ENCODE data around the gene LHFPL3.

LHFPL3 gene

GRCh38 chr7:104328970-104329825 is 795 bp downstream of the LHFPL3 start:
- H3K4me3 ChIP-seq (ENCODE audit: low read depth, low read length): no peak overlapping the region
- DNase-seq (ENCODE audit: low read depth): no peak
- TF ChIP-seq CTCF (IDR thresholded peaks at IDR 0.05; ENCODE audit: control insufficient read depth, extremely low read depth, insufficient read depth): no peak

GRCh38 chr7:104341546-104341945 is 13.1 kb downstream of the LHFPL3 start:
- DNase-seq (ENCODE audit: low read depth): no peak
- peak; percentile 43 for TF ChIP-seq CTCF (IDR thresholded peaks at IDR 0.05; ENCODE audit: control insufficient read depth, extremely low read depth, insufficient read depth)
- H3K4me3 ChIP-seq (ENCODE audit: low read depth, low read length): no peak overlapping the region

GRCh38 chr7:104352736-104353135 is 24.3 kb downstream of the LHFPL3 start:
- H3K4me3 ChIP-seq (ENCODE audit: low read depth, low read length): no peak overlapping the region
- no peak for TF ChIP-seq CTCF (IDR thresholded peaks at IDR 0.05; ENCODE audit: control insufficient read depth, extremely low read depth, insufficient read depth)
- DNase-seq (ENCODE audit: low read depth): no peak

GRCh38 chr7:104357166-104357565 is 28.8 kb downstream of the LHFPL3 start:
- no peak for DNase-seq (ENCODE audit: low read depth)
- no peak overlapping the region for H3K4me3 ChIP-seq (ENCODE audit: low read depth, low read length)
- TF ChIP-seq CTCF (IDR thresholded peaks at IDR 0.05; ENCODE audit: control insufficient read depth, extremely low read depth, insufficient read depth): no peak

GRCh38 chr7:104358446-104359132 is 30.2 kb downstream of the LHFPL3 start:
- DNase-seq (ENCODE audit: low read depth): no peak
- TF ChIP-seq CTCF (IDR thresholded peaks at IDR 0.05; ENCODE audit: control insufficient read depth, extremely low read depth, insufficient read depth): no peak
- no peak overlapping the region for H3K4me3 ChIP-seq (ENCODE audit: low read depth, low read length)

- DNase-seq (ENCODE audit: low read depth): no peak
- TF ChIP-seq CTCF (IDR thresholded peaks at IDR 0.05; ENCODE audit: control insufficient read depth, extremely low read depth, insufficient read depth): no peak
- H3K4me3 ChIP-seq (ENCODE audit: low read depth, low read length): no peak overlapping the region
Measured at GRCh38 chr7:104362756-104363155, 34.4 kb downstream of the LHFPL3 start.
